Neural cell (in vitro differentiated cells): ENCODE results near the gene GRK4. TPM values are rescaled to one million over a fixed set of nuclear protein-coding genes. Genes with fewer than 3 reads are reported as not detected.

ENCODE experiments used
- H2AFZ ChIP-seq: fragments of 200-600, 300-800 bp; sonication (generic), shearing (Covaris generic); 2 replicates; pipeline ENCODE4 v1.6.0; 2014; ENCODE audit warnings: low read depth, mild to moderate bottlenecking, antibody characterized with exemption, low read length, moderate library complexity
- H3F3A ChIP-seq: fragments of 200-600 bp; shearing (Covaris generic); 2 replicates; pipeline ENCODE4 v1.6.1; 2016; ENCODE audit warnings: mild to moderate bottlenecking, moderate library complexity, mixed read lengths, antibody characterized with exemption, low read length; ENCODE audit not compliant: insufficient read depth, poor library complexity, severe bottlenecking
- H3K27ac ChIP-seq: fragments of 200-600, 300-800 bp; sonication (generic), shearing (Covaris generic); 2 replicates; pipeline ENCODE4 v1.5.1; 2014; ENCODE audit warnings: mild to moderate bottlenecking, low read length, moderate library complexity
- H3K27me3 ChIP-seq: fragments of 300-800, 200-600 bp; sonication (generic), shearing (Covaris generic); 2 replicates; pipeline ENCODE4 v1.6.0; 2014; ENCODE audit warnings: mild to moderate bottlenecking, low read depth, low read length, moderate library complexity; ENCODE audit not compliant: insufficient read depth
- H3K36me3 ChIP-seq: fragments of 300-800, 200-600 bp; sonication (generic), shearing (Covaris generic); 2 replicates; pipeline ENCODE4 v1.5.1; 2014; ENCODE audit warnings: mild to moderate bottlenecking, antibody characterized with exemption, low read length, moderate library complexity; ENCODE audit not compliant: insufficient read depth
- H3K4me2 ChIP-seq: fragments of 300-800, 200-600 bp; sonication (generic), shearing (Covaris generic); 2 replicates; pipeline ENCODE4 v1.6.0; 2014; ENCODE audit warnings: mild to moderate bottlenecking, low read length
- H3K4me3 ChIP-seq: fragments of 300-800, 200-600 bp; sonication (generic), shearing (Covaris generic); 2 replicates; pipeline ENCODE4 v1.5.1; 2014; ENCODE audit warnings: mild to moderate bottlenecking, low read length, moderate library complexity
- H3K79me2 ChIP-seq: fragments of 200-600 bp; shearing (Covaris generic); replicated peaks from 2 replicates; pipeline ENCODE4 v1.6.0; 2014; ENCODE audit warnings: mild to moderate bottlenecking, low read length, moderate library complexity; ENCODE audit not compliant: insufficient read depth
- H3K9ac ChIP-seq: fragments of 300-800, 200-600 bp; sonication (generic), shearing (Covaris generic); 2 replicates; pipeline ENCODE4 v1.6.1; 2016; ENCODE audit warnings: mild to moderate bottlenecking, low read length, mixed read lengths
- H3K9me2 ChIP-seq: fragments of 200-600 bp; shearing (Covaris generic); 2 replicates; pipeline ENCODE4 v1.6.1; 2016; ENCODE audit warnings: mild to moderate bottlenecking, low read length, mixed read lengths; ENCODE audit not compliant: insufficient read depth
- H3K9me3 ChIP-seq: fragments of 200-600, 300-800 bp; sonication (generic), shearing (Covaris generic); 2 replicates; pipeline ENCODE4 v1.6.1; 2016; ENCODE audit warnings: mild to moderate bottlenecking, mixed run types, low read length, moderate library complexity, mixed read lengths
- H4K20me1 ChIP-seq: fragments of 200-600 bp; shearing (Covaris generic); 2 replicates; pipeline ENCODE4 v1.6.1; 2016; ENCODE audit warnings: mild to moderate bottlenecking, mixed run types; ENCODE audit not compliant: insufficient read depth
- EP300 ChIP-seq: fragments of 450-650 bp; conservative IDR thresholded peaks from 2 replicates; pipeline ENCODE4 v1.6.1; 2014; ENCODE audit warnings: antibody characterized with exemption, mild to moderate bottlenecking, moderate library complexity; ENCODE audit not compliant: poor library complexity, severe bottlenecking
- EZH2 ChIP-seq: fragments of 200-600, 300-800 bp; shearing (Covaris generic), sonication (generic); IDR thresholded peaks from 2 replicates; pipeline ENCODE4 v1.6.1; 2014; ENCODE audit warnings: antibody characterized with exemption, low read length, borderline replicate concordance, mild to moderate bottlenecking; ENCODE audit not compliant: insufficient read depth, poor library complexity, severe bottlenecking
- MXI1 ChIP-seq: fragments of 450-650 bp; conservative IDR thresholded peaks from 2 replicates; pipeline ENCODE4 v1.6.1; 2014; ENCODE audit warnings: antibody characterized with exemption, mild to moderate bottlenecking; ENCODE audit not compliant: poor library complexity, severe bottlenecking
- POLR2AphosphoS5 ChIP-seq: IDR thresholded peaks from 2 replicates; pipeline ENCODE4 v1.6.1; 2012
- RAD21 ChIP-seq: fragments of 450-650 bp; conservative IDR thresholded peaks from 2 replicates; pipeline ENCODE4 v1.6.1; 2014; ENCODE audit warnings: antibody characterized with exemption, mild to moderate bottlenecking, moderate library complexity
- REST ChIP-seq: IDR thresholded peaks from 2 replicates; pipeline ENCODE4 v1.6.1; 2012; ENCODE audit warnings: borderline replicate concordance
- SMC3 ChIP-seq: fragments of 450-650 bp; conservative IDR thresholded peaks from 2 replicates; pipeline ENCODE4 v1.6.1; 2014; ENCODE audit warnings: antibody characterized with exemption, mild to moderate bottlenecking, moderate library complexity; ENCODE audit not compliant: poor library complexity
- TAF1 ChIP-seq: IDR thresholded peaks from 2 replicates; pipeline ENCODE4 v1.6.1; 2012; ENCODE audit warnings: low read depth
- polyA plus RNA-seq: library from polyadenylated mRNA; depleted of rRNA; stranded (reverse); fragments of >200 nt; gene quantifications from 2 replicates; pipeline ENCODE4 v1.2.3, GENCODE V29; 2014
- TF ChIP-seq, protein P1 (sequence below): fragments of 450-650 bp; IDR thresholded peaks from 2 replicates; pipeline ENCODE4 v1.5.1; 2014; ENCODE audit warnings: antibody characterized with exemption, mild to moderate bottlenecking, moderate library complexity; ENCODE audit not compliant: poor library complexity, severe bottlenecking

GRK4 gene
- polyA plus RNA-seq, 1 donor from 2014 or later, result 17.4 TPM

GRCh38 chr4:2977211-2978088 is 14.1 kb downstream of the GRK4 start:
- Histone ChIP-seq H3K36me3 (no peaks in the 10 kb centered on the region), H4K20me1 (no peaks in the 10 kb centered on the region), H3K27ac (no peak overlapping the region), H2AFZ (no peak overlapping the region), H3F3A (no peaks in the 10 kb centered on the region), H3K9ac (no peak overlapping the region), H3K4me2 (no peak overlapping the region), H3K9me2 (no peaks in the 10 kb centered on the region), H3K9me3 (no peaks in the 10 kb centered on the region), H3K27me3 (no peaks in the 10 kb centered on the region), H3K79me2 (no peaks in the 10 kb centered on the region), H3K4me3 (no peak overlapping the region)
- TF ChIP-seq MXI1, result no peak
- TF ChIP-seq EZH2, result no peak
- no peak for TF ChIP-seq POLR2AphosphoS5
- no peak for TF ChIP-seq EP300
- no peak for TF ChIP-seq TAF1
- TF ChIP-seq RAD21, result no peak
- TF ChIP-seq SMC3, result no peak
- TF ChIP-seq, protein P1, sequence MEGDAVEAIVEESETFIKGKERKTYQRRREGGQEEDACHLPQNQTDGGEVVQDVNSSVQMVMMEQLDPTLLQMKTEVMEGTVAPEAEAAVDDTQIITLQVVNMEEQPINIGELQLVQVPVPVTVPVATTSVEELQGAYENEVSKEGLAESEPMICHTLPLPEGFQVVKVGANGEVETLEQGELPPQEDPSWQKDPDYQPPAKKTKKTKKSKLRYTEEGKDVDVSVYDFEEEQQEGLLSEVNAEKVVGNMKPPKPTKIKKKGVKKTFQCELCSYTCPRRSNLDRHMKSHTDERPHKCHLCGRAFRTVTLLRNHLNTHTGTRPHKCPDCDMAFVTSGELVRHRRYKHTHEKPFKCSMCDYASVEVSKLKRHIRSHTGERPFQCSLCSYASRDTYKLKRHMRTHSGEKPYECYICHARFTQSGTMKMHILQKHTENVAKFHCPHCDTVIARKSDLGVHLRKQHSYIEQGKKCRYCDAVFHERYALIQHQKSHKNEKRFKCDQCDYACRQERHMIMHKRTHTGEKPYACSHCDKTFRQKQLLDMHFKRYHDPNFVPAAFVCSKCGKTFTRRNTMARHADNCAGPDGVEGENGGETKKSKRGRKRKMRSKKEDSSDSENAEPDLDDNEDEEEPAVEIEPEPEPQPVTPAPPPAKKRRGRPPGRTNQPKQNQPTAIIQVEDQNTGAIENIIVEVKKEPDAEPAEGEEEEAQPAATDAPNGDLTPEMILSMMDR, result no peak
- no peak for TF ChIP-seq REST

DNA sequence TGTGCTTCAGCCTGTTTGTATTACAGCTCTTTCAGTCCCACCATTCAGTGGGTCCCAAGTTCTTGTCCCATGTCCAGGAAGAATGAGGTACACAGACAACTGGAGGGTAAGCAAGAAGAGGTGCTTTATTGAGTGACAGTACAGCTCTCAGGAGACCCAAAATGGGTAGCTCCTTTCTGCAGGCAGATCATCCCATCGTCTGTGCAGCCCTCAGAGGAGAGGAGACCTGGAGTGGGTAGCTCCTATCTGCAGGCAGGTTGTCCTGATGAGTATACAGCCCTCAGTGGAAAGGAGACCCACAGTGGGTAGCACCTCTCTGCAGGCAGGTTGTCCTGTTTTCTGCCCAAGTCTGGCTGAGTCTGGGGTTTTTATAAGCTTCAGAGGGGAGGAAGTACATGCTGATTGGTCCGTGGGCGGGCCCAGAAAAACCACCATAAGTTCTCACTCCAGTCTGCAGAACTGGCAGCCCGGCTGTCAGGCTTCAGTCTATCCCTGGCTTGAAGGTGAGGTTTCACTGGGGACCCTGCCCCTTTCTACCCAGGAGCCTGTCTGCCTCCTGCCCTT is 18.0 kb downstream of the GRK4 start:
- Histone ChIP-seq H3K27ac (no peak overlapping the region), H2AFZ (no peak overlapping the region), H3K9ac (no peak overlapping the region), H3K9me3 (no peaks in the 10 kb centered on the region), H3F3A (no peaks in the 10 kb centered on the region), H3K4me3 (no peak overlapping the region), H4K20me1 (no peaks in the 10 kb centered on the region), H3K4me2 (no peak overlapping the region), H3K79me2 (no peaks in the 10 kb centered on the region), H3K36me3 (no peaks in the 10 kb centered on the region), H3K27me3 (no peaks in the 10 kb centered on the region), H3K9me2 (no peaks in the 10 kb centered on the region)
- TF ChIP-seq EP300 (no peak), POLR2AphosphoS5 (no peak), RAD21 (no peak), SMC3 (no peak), TAF1 (no peak), MXI1 (no peak), REST (no peak), EZH2 (no peak)
- TF ChIP-seq, protein P1, result no peak
